Midbrain (tissue), 1 donor: Measurements from ENCODE around the gene ATXN7L1.

ENCODE experiments used
- DNase-seq: peaks from one replicate; lab custom pipeline; 2025; lab: John Stamatoyannopoulos, UW

The ATXN7L1 gene

DNA sequence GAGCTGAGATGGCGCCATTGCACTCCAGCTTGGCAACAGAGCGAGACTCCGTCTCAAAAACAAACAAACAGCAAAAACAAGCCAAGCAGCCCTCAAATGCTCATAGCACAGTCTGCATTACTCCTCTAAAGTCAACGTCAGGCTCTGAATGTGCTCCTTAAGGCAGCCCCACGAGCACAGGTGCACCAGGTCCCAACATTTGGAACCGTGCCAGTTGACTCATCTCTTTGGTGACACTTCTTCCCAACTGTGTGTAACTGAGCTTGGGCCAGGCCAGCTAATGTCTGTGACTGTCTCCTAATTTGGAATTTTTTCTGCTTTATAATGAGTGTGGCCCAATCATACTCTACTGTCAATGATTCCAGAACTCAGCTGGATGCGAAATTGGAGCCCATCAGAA, 228.8 kb downstream of the ATXN7L1 start:
- no peak for DNase-seq

DNA sequence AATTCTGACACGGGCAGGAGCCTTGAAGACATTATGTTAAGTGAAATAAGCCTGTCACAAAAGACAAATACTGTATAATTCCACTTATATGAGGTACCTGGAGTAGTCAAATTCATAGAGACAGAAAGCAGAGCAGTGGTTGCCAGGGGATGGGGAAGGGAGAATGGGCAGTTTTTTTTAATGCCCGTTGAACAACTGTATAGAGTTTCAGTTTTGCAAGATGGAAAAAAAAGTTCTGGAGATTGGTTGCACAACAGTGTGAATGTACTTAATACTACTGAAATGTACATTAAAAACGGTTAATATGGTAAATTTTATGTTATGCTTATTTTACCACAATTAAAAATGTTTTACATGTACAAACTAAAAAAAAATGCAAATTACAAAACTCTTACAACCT, 231.5 kb downstream of the ATXN7L1 start:
- DNase-seq: no peak

DNA sequence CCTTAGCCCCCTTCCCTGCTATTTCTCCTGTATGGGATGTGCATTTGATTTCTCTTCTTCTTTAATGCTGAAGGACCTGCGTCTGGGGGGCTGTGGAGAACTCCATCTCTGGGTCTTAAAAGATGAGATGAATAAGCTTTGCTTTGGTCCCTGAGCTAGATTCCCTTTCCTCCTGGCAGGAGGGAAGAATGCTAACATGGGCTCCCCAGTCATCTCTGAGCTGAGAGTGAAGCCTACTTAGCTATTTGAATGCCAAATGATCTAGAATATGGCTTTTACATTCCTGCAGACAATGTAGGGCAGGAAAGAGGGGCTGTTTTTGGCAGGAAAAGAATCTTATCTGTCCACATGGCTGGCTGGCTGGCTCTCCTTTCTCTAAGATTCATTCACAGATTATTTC, 232.5 kb downstream of the ATXN7L1 start:
- no peak for DNase-seq

DNA sequence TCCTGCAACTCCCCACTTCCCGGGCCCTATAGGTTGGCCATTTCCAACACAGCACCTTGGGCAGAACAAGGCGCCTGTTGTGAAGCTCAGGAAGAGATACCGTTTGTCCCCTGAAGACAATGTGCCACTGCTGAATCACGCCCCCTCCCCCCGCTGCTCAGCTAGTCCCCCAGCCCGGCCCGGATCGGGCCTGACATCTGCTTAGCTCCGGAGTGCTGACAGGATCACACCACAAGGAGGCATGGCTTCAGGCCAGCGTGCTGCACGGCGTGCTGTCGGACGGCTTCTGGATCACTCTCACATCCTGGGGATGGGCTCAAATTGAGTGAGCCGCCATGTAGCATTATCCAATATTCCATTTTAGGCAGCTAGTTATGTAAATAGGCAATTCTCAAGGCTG, 233.0 kb downstream of the ATXN7L1 start:
- DNase-seq: no peak

DNA sequence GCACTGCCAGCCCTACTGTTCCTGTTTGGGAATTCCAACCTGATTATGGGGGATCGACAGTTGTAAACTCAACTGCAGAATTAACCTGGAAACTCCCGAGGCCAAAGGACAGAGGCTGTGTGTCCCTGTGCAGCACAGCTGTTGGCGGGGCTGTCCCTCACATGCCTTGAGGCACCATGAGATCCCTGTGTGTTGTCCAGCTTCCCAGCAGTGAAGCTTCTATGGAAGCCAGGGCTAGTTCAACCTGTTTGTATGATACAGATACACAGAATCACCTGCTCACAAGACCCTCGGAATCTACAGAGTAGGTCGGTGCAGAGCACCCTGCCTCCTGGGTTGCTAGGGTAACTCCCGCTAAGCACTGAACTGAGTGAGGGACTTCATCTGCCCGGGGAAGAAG, 234.1 kb downstream of the ATXN7L1 start:
- no peak for DNase-seq

DNA sequence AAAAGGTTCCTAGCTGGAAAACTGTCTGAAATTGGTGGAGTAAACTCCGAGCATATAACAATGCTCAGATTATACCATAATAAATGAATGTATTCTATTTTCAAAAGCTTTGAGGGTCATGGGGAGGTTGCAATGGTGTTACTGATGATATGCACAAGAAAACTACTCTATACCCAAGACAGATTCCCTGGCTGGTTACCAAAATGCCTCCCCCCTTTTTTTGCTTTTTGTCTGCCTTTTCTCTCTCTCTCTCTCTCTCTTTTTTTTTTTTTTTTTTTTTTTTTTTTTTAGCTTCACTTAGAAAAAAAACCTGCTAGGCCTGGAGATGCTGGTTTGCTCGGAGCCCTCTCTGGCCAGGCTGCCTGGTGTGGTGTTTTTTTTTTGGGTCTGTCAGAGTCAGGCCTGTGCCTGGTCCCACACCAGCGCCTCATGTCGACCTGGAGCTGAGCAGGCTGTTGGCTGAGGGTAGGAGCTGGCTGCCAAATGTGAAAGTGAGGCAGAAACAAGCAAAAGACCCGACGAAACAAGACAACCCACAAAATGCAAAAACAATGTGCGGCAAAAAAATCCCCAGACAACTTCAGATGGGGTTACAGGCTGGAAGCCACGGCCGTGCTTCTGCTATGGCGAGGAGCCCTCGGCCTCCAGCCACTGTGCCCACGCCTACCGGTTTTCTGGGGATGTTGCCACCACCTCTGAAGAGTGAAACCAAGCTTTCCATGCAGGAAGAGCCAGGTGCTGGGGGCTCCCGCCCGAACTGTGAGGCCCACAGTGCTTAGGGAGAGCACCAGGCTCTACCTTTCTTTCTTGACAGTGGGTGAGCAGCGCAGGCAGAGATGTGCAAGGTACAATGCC, 235.2 kb downstream of the ATXN7L1 start:
- DNase-seq: peak; percentile 25

DNA sequence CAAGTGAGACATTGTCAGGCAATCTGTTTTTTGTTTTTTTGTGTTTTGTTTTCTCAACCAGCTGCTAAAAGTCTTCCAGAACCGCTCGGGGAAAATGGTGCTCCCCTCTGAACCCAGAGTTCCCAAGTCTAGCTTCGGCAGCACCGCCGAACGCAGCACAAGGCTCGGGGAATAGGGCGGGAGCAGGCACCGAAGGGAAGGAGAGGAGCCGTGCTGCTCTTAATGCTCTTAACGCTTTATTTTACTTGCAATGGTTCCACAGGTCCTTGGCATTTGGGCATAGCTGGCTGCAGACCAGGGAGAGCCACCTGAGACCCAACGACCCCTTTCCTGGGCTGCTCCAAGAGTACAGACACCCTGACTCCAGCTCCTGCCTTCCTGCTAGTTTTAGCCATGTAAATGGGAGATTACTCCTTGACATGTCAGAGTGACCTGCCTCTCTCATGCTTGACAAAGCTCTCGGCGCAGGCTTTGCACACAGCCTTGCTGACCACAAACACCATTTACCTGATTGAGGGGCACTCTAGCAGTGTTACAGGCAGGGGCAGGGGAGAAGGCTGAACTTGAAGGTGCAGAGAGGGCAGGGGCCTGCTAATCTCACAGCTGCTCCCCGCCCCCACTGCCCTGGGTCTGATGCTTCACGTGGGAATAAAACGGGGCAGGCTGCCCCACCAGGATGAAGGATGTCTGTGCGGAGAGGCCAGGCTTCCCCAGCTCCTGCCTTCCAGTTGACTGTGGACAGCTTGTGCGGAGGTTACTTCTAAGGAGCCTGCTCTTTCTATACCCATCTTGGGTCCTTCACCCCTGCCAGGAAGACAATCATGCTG, 236.5 kb downstream of the ATXN7L1 start:
- DNase-seq: no peak

DNA sequence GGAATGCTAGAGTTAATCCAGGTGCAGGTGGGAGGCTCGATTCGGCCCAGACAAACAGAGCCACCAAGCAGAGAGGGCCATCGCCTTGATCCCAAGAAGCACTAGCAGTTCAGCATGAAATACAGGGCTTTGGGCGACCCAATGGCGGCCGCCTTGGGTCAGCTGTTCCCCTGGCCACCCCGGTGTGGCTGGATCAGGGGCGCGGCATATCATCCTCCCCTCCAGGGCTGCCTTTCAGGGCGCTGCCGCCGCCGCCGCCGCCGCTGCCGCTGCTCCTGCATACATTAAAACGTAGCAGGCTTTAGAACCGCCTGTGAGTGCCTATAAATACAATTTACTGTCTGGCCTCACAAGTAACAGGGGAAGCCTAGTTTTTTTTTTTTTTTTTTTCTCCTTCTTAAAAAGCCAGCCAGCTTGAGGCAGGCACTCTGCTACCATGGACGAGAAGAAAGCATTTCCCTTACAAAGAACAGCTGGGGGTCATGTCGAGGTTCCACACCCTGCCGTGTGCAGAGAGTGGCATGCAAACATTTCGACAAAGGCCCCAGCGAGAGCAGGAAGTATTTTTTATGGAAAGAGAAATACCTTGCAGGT, 237.4 kb downstream of the ATXN7L1 start:
- DNase-seq: no peak

DNA sequence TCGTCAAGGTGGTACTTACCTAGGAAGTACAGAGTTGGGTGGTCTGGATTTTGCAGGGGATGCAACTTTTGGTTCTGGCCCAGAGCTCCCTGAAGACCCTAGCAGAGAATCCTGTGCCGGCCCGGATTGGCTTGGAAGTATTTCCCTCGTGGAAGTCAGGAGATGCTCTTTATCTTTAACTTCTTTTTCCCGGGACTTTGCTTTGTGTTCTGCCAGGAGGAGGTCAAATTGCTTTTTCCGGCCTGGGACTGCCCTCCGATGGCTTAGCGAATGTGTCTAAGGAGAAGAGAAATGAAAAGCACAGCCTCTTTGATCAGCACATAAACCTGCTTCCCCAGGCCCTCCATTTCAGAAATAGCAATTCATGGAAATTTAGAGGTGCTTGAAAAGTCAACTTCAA, 238.1 kb downstream of the ATXN7L1 start:
- no peak for DNase-seq

DNA sequence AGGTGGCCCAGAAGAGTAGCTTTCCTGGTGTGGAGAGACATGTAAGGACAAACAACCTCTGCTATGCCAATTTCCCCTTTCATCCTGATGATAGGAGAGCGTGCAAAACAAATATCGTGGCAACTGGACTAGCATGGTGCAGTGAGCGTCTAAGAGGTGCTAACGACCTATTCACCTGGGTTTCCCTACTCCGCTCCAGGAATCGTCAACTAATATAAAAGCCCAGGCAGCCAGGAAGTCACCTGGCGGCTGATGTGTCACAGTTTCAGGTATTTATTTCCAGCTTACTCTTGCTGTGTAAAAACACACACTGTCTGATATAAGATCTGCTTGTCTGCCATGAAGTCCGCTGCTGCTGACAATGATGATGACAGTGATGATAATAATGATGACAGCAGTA, 238.6 kb downstream of the ATXN7L1 start:
- DNase-seq: no peak

DNA sequence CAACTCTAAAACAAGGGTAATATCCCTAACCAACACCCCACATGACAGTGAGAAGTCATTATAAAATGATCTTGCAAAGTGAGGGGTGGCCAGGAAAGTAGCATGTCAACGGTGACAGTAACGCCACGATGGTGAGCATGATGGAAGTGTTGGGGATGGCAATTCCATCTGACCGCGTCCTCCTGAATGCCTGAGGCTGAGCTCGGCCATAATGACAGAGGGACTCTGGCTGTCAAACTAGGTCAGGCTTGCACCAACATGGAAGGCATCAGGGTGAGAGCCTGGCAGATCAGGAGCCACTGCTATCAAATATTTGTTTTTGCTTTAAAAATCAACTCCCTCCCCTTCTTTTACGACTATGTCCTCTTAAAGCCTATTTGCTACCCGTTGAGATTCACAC, 239.4 kb downstream of the ATXN7L1 start:
- no peak for DNase-seq

DNA sequence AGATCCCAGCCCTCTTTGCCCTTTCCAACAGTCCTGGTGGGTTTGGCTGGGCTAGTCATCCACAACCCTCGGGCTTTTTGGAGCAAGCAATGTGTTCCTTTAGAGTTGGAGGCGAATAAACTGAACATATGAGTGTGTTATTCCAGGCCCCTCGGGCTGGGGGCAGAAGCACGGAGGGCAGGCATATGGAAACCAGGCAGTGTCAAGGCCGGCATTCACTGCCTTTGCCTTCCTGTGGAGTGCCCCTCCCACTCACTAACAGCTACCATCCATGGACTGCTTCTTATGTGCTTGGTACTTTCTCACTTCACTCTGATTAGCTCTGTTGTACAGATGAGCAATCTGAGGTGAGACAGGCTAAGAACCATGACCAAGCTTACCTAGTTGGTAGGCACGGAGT, 241.2 kb downstream of the ATXN7L1 start:
- no peak for DNase-seq

DNA sequence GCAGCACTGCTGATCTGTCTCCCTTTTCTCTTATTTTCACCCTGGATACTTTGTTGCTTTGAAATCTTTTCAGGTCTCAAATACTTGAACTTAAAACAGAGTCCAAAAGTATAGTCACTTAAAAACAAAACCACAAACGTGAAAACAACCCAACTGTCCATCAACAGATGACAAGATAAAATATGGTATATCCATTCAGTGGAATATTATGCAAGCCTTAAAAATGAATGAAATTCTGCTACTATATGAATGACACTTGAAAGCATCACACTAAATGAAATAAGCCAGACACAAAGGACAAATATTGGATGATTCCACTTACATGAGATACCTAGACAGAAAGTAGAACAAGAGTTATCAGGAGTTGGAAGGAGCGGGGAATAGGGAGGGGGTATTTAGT, 250.4 kb downstream of the ATXN7L1 start:
- no peak for DNase-seq

DNA sequence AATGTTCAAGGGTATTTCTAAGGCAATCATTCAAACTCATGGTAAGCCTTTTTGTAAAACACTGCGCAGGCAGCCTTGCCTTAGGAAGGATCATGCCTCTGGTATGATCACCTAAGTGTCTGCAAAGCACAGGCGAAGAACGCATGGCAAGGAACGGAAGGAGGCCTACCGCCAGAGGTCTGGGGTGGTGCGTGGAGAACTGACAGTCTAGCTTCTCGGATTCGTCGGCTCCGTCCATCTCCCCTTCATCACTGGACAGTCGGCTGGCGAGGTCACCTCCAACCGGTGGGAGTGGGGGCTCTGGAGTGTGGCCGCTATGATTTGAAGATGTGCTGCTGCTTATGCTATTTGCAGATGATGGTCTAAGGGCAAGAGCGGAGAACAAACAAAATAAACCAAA, 252.5 kb downstream of the ATXN7L1 start:
- no peak for DNase-seq

DNA sequence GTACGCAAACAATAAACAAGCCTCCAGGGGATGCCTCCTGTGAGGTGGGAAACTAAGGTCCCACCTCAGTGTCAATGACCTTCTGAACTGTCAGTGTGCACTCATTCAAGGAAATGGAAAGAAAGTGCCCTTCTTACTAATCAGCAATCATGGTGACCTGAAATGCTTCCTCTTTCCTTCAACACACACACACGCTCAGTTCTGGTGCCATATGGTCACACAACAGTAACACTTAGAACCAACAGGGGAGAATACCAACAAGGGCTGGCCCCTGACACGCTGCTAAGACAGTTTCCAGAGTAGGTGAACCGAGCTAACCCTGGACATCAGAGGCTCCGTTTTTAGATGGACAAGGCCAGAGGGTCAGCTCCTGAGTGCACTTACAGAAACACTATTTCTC, 253.0 kb downstream of the ATXN7L1 start:
- no peak for DNase-seq

DNA sequence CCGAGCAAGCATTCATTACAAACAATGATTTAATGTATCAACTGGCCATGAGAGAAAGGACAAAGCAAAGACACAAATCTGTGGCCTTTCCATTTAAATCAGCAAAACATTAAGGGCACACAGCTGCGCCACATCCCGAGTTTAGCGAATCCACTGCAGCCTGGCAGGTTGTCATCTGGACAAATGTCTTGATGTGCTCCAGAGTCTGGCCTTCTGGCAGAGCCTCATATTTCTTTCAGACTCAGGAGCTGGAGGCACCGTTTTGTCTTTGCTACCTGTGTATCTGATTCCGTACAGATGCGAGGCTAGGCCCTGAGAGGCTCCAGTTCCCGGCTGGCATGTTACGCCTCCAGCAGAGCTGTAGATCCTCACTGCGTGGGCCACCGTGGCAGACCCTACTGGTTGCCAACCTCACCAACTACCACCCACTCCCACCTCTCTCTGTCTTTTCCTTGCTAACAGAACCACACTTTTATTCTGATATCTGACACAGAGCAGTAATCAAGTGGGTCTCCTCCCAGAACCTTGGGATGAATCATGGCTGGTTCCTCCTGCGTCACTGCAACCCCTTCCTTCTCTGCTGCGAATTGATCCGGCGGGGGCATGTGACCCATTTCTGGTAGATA, 254.2 kb downstream of the ATXN7L1 start:
- DNase-seq: no peak

DNA sequence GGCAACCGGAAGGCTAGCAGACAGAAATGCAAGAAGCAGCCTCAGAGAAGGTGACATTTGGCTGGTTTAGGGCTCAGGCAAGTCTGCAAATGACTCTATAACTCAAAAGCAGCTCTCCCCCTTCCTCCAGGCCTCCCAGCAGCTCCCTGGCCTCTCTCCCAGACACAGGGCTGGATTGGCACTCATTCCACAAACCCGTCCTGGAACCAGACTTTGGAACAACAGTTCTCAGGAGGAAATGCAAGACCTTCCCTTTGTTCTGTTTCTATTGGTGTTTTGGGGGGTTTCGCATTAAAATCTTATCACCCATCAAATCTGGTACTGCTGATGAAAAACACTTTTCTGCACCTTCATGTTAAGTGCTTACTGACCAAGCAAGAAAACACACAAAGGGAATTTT, 254.8 kb downstream of the ATXN7L1 start:
- peak; percentile 62 for DNase-seq

DNA sequence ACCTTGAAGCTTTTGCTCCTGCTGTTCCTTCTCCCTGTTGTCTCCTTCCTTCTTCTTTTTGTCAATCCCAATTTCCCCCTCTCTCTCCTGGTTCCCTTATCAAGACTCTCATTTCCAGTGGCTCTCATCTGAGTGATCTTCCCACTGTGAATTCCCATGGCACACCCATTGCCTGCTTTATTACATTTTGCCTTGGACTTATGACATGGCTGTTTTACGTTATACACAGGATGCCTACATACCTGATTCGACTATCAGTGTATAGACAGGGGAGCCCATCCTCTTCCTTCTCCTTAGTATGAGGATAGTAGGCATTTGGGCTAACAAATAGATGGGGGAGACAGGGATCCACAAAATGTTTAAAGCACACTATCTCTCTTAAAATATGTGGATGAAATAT, 255.2 kb downstream of the ATXN7L1 start:
- DNase-seq: no peak

DNA sequence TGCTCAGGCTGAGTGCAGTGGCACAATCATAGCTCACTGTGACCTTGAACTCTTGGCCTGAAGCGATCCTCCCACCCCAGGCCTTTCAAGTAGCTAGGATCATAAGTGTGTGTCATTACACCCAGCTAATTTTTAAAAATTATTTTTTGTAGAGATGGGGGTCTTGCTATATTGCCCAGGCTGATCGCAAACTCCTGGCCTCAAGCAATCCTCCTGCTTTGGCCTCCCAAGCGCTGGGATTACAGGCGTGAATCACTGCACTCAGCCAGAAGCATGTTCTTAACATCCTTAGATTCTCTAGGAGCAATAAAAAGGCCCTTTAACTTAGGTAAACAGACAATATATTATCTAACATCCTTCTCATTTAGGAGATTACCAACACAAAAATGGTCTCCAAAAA, 256.8 kb downstream of the ATXN7L1 start:
- DNase-seq: no peak

DNA sequence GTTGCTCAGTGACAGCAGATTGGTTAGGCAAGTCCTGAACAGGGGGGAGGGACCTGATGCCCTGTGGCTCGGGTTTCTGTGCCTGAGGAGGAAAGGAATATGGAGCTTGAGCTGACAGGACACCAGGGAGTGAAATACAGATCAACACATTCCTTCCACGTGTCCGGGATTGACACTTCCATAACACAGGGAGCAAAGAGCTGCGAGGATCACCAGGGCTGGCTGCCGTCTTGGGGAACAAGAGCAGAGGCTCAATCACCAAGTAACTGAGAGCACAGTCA, 258.4 kb downstream of the ATXN7L1 start:
- no peak for DNase-seq

DNA sequence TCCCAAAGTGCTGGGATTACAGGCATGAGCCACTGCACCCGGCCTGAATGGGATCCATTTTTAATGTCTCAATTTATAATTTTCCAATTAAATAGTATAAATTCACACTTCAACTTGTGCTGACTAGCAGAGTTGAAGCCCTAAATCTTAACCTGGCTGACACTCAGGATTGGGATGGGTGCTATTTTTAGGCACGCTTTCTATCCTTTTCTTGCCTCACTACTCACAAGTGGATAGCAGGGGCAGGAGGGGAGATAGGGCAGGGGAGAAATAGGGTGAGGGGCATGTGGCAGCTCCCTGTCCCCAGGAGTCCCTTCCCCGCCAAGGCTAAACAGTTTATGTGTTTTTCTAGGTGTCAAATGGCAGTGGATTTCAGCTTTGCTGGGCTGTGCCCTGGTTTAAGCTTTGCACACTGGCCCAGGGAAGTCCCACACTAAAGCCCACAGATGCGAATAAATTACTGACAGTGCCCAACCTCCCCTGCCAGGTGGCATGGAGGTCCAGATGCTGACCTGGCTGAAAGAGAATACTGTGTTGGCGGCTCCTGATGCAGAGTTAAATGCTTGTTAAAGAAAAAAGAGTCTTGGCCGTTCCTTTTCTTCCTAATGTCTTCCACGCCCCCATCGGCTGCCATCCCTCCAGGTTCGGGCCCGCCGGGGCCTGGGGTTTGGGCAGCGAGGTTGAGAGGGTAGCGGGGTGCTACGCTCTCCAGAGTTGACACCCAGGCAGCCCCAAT, 259.0 kb downstream of the ATXN7L1 start:
- no peak for DNase-seq

DNA sequence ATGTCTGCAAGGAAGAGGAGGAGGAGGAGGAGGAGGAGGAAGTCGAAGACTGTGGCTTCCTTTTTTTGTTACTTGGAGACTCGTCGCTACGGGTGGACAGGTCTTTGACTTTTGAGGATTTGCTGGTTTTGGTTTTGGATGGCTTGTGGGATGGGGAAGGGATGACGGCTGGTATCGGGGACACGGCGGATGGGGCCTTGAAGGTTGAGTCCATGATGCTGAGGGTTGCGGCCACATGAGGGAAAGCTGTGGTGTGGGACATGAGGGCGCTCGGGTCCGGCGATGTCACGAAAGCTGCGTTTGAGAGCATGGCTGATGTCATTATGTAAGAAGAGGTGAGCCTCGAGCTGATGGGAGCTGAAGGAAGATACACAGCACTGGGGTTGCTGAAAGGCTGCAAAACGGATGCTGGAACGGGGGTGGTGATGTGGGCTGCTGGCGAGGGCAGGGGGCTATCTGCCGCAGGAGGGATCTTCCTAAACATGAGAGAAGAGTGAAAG, 262.0 kb downstream of the ATXN7L1 start:
- DNase-seq: no peak
